Measurements from ENCODE around the gene DSG2.

GRCh38 chr18:31578126-31578525, 80.1 kb downstream of the DSG2 start:
- TF ChIP-seq CTCF (IDR thresholded peaks at IDR 0.05 in 8 of 11, conservative IDR thresholded peaks at IDR 0.05 in 3 of 11) (no peak), POLR2A (IDR thresholded peaks at IDR 0.05) (no peak)
